ENCODE results near the gene PDE4D. TPM values are rescaled to one million over a fixed set of nuclear protein-coding genes. Genes with fewer than 3 reads are reported as not detected.

The PDE4D gene
- total RNA-seq, 1 experiment from 2014 or later: 2.1 TPM

DNA sequence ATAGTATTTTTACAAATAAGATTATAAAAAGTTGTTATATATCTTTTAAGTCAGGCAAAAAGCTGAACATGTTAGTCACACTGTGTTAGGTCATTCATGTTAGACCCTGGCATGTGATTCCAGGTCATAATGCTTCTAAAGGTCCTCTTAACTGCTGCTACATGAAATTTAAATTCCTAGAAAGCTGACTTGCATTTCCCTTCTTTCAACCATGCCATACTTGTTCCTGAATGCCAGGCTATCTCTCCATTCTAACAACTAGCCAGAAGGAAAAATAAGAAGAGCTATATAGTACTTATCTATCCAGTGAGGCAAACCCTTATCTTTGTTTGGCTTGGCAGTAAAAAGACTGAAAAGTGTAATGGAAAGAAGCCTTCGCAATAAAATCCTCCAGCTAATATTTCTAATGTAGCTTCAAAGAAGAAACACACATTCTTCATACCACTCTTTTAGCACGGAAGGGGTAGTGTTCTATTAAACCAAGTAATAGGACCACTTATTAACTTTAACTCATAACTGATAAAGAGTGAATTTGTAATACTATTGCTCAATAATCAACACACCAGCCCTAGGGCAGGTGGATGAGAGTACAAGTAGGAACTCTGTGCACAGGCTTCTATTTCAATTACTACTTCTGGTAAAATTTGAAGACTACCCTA lies 310.2 kb downstream of the PDE4D start:
- Histone ChIP-seq H3K27ac (ENCODE audit: insufficient read length, low read depth, low read length) (no peak overlapping the region), H3K4me2 (ENCODE audit: insufficient read depth, insufficient read length, low read length) (no peak overlapping the region), H3T11ph (ENCODE audit: low read length) (no peak overlapping the region), H2BK20ac (ENCODE audit: low read depth, low read length, poor library complexity, severe bottlenecking) (no peak overlapping the region), H3K56ac (ENCODE audit: insufficient read length, low read depth, low read length) (no peak overlapping the region), H2BK15ac (ENCODE audit: low read depth, low read length) (no peak overlapping the region), H3K4me1 (ENCODE audit: insufficient read depth, low read length) (peaks cover 3% of the 10 kb centered on the region; the same call in 1 of the 2 replicates), H2AFZ (ENCODE audit: low read length) (no peak overlapping the region), H2AK5ac (ENCODE audit: insufficient read length, low read length) (no peak overlapping the region), H4K20me1 (ENCODE audit: control insufficient read depth, insufficient read depth, insufficient read length) (no peaks in the 10 kb centered on the region), H3K4ac (ENCODE audit: low read depth, low read length) (no peak overlapping the region), H3K23ac (ENCODE audit: insufficient read length, low read depth, low read length) (no peak overlapping the region), H2BK12ac (ENCODE audit: insufficient read length, low read depth, low read length) (no peak overlapping the region), H3K79me2 (ENCODE audit: insufficient read depth, low read length) (no peaks in the 10 kb centered on the region), H3K14ac (ENCODE audit: insufficient read depth, low read length) (no peak overlapping the region), H3K9ac (ENCODE audit: extremely low read depth, insufficient read length, low read length) (no peak overlapping the region), H3K79me1 (ENCODE audit: insufficient read depth, low read depth, low read length, poor library complexity, severe bottlenecking) (no peaks in the 10 kb centered on the region), H3K9me3 (ENCODE audit: control insufficient read depth, low read depth, low read length) (no peaks in the 10 kb centered on the region), H2BK120ac (ENCODE audit: low read depth, low read length, poor library complexity, severe bottlenecking) (no peak overlapping the region), H4K5ac (ENCODE audit: insufficient read length, low read depth, low read length) (no peak overlapping the region), H3K18ac (ENCODE audit: insufficient read length, low read depth, low read length) (no peak overlapping the region), H4K91ac (ENCODE audit: insufficient read length, low read depth, low read length) (no peak overlapping the region), H3K23me2 (ENCODE audit: insufficient read length, low read depth, low read length, poor library complexity, severe bottlenecking) (no peaks in the 10 kb centered on the region), H2BK5ac (ENCODE audit: insufficient read length, low read length) (no peak overlapping the region), H4K8ac (replicated peaks; ENCODE audit: insufficient read length, low read depth, low read length) (no peak overlapping the region), H3K27me3 (ENCODE audit: insufficient read depth, low read length) (no peaks in the 10 kb centered on the region)
- TF ChIP-seq, protein P1, sequence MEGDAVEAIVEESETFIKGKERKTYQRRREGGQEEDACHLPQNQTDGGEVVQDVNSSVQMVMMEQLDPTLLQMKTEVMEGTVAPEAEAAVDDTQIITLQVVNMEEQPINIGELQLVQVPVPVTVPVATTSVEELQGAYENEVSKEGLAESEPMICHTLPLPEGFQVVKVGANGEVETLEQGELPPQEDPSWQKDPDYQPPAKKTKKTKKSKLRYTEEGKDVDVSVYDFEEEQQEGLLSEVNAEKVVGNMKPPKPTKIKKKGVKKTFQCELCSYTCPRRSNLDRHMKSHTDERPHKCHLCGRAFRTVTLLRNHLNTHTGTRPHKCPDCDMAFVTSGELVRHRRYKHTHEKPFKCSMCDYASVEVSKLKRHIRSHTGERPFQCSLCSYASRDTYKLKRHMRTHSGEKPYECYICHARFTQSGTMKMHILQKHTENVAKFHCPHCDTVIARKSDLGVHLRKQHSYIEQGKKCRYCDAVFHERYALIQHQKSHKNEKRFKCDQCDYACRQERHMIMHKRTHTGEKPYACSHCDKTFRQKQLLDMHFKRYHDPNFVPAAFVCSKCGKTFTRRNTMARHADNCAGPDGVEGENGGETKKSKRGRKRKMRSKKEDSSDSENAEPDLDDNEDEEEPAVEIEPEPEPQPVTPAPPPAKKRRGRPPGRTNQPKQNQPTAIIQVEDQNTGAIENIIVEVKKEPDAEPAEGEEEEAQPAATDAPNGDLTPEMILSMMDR (conservative IDR thresholded peaks at IDR 0.05): no peak
- no peaks in the 10 kb centered on the region for H3K9me3 Mint-ChIP-seq
- H3K36me3 Mint-ChIP-seq (ENCODE audit: insufficient read depth in 1 of 3, low read depth in 3 of 3): no peaks in the 10 kb centered on the region
- no peak overlapping the region for H3K27ac Mint-ChIP-seq
- WGBS (ENCODE audit: extremely low coverage, insufficient read length, low lambda C conversion rate): no CpG with 5 or more reads among the region's 2 CpGs
- no peak overlapping the region for H3K4me3 Mint-ChIP-seq
- H3K27me3 Mint-ChIP-seq (ENCODE audit: low read depth): no peaks in the 10 kb centered on the region; the same call in 1 of the 2 replicates
- no peak for DNase-seq
- peaks cover 44 to 49% of the 10 kb centered on the region in 2 experiments for H3K4me1 Mint-ChIP-seq
